HCT116 (cell line): Measurements from ENCODE around the gene BRD7. TPM values are rescaled to one million over a fixed set of nuclear protein-coding genes. Genes with fewer than 3 reads are reported as not detected.

Experiments
- ATAC-seq: fragments of 200-7000 bp; cut with Tn5 transposase; 2 replicates; pipeline ENCODE4 v1.9.1; 2020; ENCODE audit warnings: mild to moderate bottlenecking, moderate library complexity
- BruUV-seq: library from RNA; stranded (reverse); fragments of 400-500 nt; replicated peaks from 2 replicates; lab custom pipeline; 2021; lab: Mats Ljungman, UMichigan
- CTCF ChIA-PET: fragments of 300-600 bp; sonication (Branson Sonifier 250); formaldehyde crosslinking; loops from one replicate; lab custom pipeline; 2021; ENCODE audit warnings: antibody characterized with exemption; lab: Charles Lee
- POLR2A ChIA-PET: fragments of 300-600, 350-600 bp; sonication (Branson Sonifier 250); formaldehyde crosslinking; loops from one replicate; lab custom pipeline; 2021; ENCODE audit warnings: antibody characterized with exemption; lab: Charles Lee
- RAD21 ChIA-PET, 2 experiments: fragments of 300-600 bp; sonication (Branson Sonifier 250); formaldehyde crosslinking; loops; one replicate each; lab custom pipeline; 2023; ENCODE audit warnings: low total read pairs in 2 of 2; ENCODE audit not compliant: uncharacterized antibody in 2 of 2, unreplicated experiment in 2 of 2, low non-redundant PET in 1 of 2; lab: Charles Lee
- DNase-seq: peaks from one replicate; pipeline ENCODE4 v3.0.0-alpha.2; 2010; ENCODE audit warnings: low read depth, low spot score
- H2AFZ ChIP-seq: fragments of 200-600 bp; shearing (Covaris generic), sonication (generic); 2 replicates; pipeline ENCODE4 v1.6.1; 2017; ENCODE audit warnings: low read depth, mixed run types, mixed read lengths, antibody characterized with exemption, low read length; ENCODE audit not compliant: poor library complexity, severe bottlenecking
- H3K27ac ChIP-seq: 2 replicates; pipeline ENCODE4 v1.5.1; 2012; ENCODE audit warnings: low read depth, low read length
- H3K27me3 ChIP-seq: fragments of 200-600 bp; sonication (generic); 2 replicates; pipeline ENCODE4 v1.6.1; 2016; ENCODE audit warnings: mixed run types, low read length, mixed read lengths; ENCODE audit not compliant: insufficient read depth
- H3K36me3 ChIP-seq, 2 experiments: fragments of 200-500 bp in 1 of 2; fragments of 200-600 bp in 1 of 2; sonication (Bioruptor generic) in 1 of 2; sonication (generic) in 1 of 2; 2 replicates each; pipeline versions ENCODE4 v1.5.1 to v1.6.1; 2014 to 2016; ENCODE audit warnings: low read length in 2 of 2, inconsistent platforms in 1 of 2, mixed read lengths in 1 of 2, mixed run types in 1 of 2; ENCODE audit not compliant: insufficient read depth in 2 of 2, control insufficient read depth in 1 of 2
- H3K4me1 ChIP-seq, 2 experiments: fragments of 200-600 bp in 1 of 2; sonication (generic) in 1 of 2; 2 replicates each; pipeline versions ENCODE4 v1.5.1 to v1.6.1; 2012 to 2017; ENCODE audit warnings: low read length in 2 of 2, inconsistent platforms in 1 of 2, mild to moderate bottlenecking in 1 of 2, mixed read lengths in 1 of 2, mixed run types in 1 of 2, moderate library complexity in 1 of 2; ENCODE audit not compliant: insufficient read depth in 2 of 2, control insufficient read depth in 1 of 2
- H3K4me2 ChIP-seq: fragments of 200-600 bp; sonication (generic); 2 replicates; pipeline ENCODE4 v1.6.1; 2017; ENCODE audit warnings: mixed run types, low read length, mixed read lengths
- H3K4me3 ChIP-seq, 2 experiments: fragments of 200-600 bp in 1 of 2; sonication (generic) in 1 of 2; replicated peaks in 1 of 2; 2 replicates each; pipeline ENCODE4 v1.5.1; 2011 to 2016; ENCODE audit warnings: low read length in 2 of 2, control low read depth in 1 of 2, low read depth in 1 of 2, mild to moderate bottlenecking in 1 of 2, mixed read lengths in 1 of 2, mixed run types in 1 of 2
- H3K79me2 ChIP-seq: fragments of 200-600 bp; sonication (generic); 2 replicates; pipeline ENCODE4 v1.6.1; 2017; ENCODE audit warnings: mild to moderate bottlenecking, mixed run types, low read length, moderate library complexity, mixed read lengths; ENCODE audit not compliant: insufficient read depth
- H3K9ac ChIP-seq: fragments of 200-600 bp; sonication (generic); 2 replicates; pipeline ENCODE4 v1.6.1; 2016; ENCODE audit warnings: low read length, mixed read lengths
- H3K9me2 ChIP-seq: fragments of 200-600 bp; sonication (generic), shearing (Covaris generic); 2 replicates; pipeline ENCODE4 v1.6.1; 2017; ENCODE audit warnings: mixed run types, mild to moderate bottlenecking, moderate library complexity; ENCODE audit not compliant: insufficient read depth
- H3K9me3 ChIP-seq, 2 experiments: fragments of 200-500 bp in 1 of 2; fragments of 200-600 bp in 1 of 2; sonication (Bioruptor generic) in 1 of 2; sonication (generic) in 1 of 2; 2 replicates each; pipeline ENCODE4 v1.6.1; 2014 to 2017; ENCODE audit warnings: low read length in 2 of 2, mixed read lengths in 2 of 2, inconsistent platforms in 1 of 2, low read depth in 1 of 2, mild to moderate bottlenecking in 1 of 2, mixed run types in 1 of 2, moderate library complexity in 1 of 2; ENCODE audit not compliant: control insufficient read depth in 1 of 2, insufficient read depth in 1 of 2
- H4K20me1 ChIP-seq: fragments of 200-600 bp; sonication (generic), shearing (Covaris generic); 2 replicates; pipeline ENCODE4 v1.6.1; 2017; ENCODE audit warnings: mixed run types, mild to moderate bottlenecking, moderate library complexity; ENCODE audit not compliant: insufficient read depth
- CBX3 ChIP-seq: IDR thresholded peaks from 2 replicates; pipeline ENCODE4 v1.6.1; 2012; ENCODE audit warnings: low read depth
- EGR1 ChIP-seq: IDR thresholded peaks from 2 replicates; pipeline ENCODE4 v1.6.1; 2012; ENCODE audit warnings: low read depth
- EZH2 ChIP-seq: fragments of 200-600 bp; sonication (generic); IDR thresholded peaks from 2 replicates; pipeline ENCODE4 v1.6.1; 2017; ENCODE audit warnings: antibody characterized with exemption, mixed run types
- POLR2A ChIP-seq: IDR thresholded peaks from 2 replicates; pipeline ENCODE4 v1.7.0; 2011; ENCODE audit warnings: borderline replicate concordance; ENCODE audit not compliant: insufficient read depth, insufficient read length; ENCODE audit errors: extremely low read depth
- POLR2AphosphoS5 ChIP-seq: IDR thresholded peaks from 2 replicates; pipeline ENCODE4 v1.6.1; 2011; ENCODE audit warnings: mild to moderate bottlenecking, low read depth, low read length, moderate library complexity
- SRF ChIP-seq: IDR thresholded peaks from 2 replicates; pipeline ENCODE4 v1.6.1; 2012; ENCODE audit warnings: low read depth
- YY1 ChIP-seq: IDR thresholded peaks from 2 replicates; pipeline ENCODE4 v1.6.1; 2011; ENCODE audit warnings: low read length, low read depth, moderate library complexity, mild to moderate bottlenecking; ENCODE audit not compliant: insufficient replicate concordance; ENCODE audit errors: extremely low read depth
- ZFX ChIP-seq: fragments of 450-650 bp; IDR thresholded peaks from 2 replicates; pipeline ENCODE4 v1.6.1; 2017
- intact Hi-C: fragments of 100-400 bp; cut with micrococcal nuclease; formaldehyde crosslinking; loops from 2 replicates; pipeline ENCODE4 v1.10.0; 2022
- total RNA-seq: library from RNA; stranded (reverse); gene quantifications from one replicate; pipeline ENCODE4 v1.2.1, GENCODE V29; 2021; ENCODE audit not compliant: unreplicated experiment
- TF ChIP-seq, protein P1 (sequence below): IDR thresholded peaks from 2 replicates; pipeline ENCODE4 v1.6.1; 2012
- TF ChIP-seq, protein P2 (sequence below): IDR thresholded peaks from 2 replicates; pipeline ENCODE4 v1.6.1; 2012
- TF ChIP-seq, protein P3 (sequence below): IDR thresholded peaks from 2 replicates; pipeline ENCODE4 v1.6.1; 2011; ENCODE audit warnings: mild to moderate bottlenecking, low read length, moderate library complexity; ENCODE audit not compliant: insufficient replicate concordance; ENCODE audit errors: extremely low read depth
- TF ChIP-seq, protein P4 (sequence below), 3 experiments: fragments of 200-600 bp in 1 of 3; sonication (generic) in 1 of 3; IDR thresholded peaks in 2 of 3; conservative IDR thresholded peaks in 1 of 3; 2 replicates each; pipeline ENCODE4 v1.5.1; 2012 to 2017; ENCODE audit warnings: low read depth in 2 of 3, low read length in 2 of 3, antibody characterized with exemption in 1 of 3, borderline replicate concordance in 1 of 3, control low read depth in 1 of 3, mild to moderate bottlenecking in 1 of 3, mixed read lengths in 1 of 3, mixed run types in 1 of 3, moderate library complexity in 1 of 3; ENCODE audit not compliant: insufficient read depth in 1 of 3

Gene BRD7
- total RNA-seq, 1 experiment from 2014 or later, result 85.4 TPM

DNA sequence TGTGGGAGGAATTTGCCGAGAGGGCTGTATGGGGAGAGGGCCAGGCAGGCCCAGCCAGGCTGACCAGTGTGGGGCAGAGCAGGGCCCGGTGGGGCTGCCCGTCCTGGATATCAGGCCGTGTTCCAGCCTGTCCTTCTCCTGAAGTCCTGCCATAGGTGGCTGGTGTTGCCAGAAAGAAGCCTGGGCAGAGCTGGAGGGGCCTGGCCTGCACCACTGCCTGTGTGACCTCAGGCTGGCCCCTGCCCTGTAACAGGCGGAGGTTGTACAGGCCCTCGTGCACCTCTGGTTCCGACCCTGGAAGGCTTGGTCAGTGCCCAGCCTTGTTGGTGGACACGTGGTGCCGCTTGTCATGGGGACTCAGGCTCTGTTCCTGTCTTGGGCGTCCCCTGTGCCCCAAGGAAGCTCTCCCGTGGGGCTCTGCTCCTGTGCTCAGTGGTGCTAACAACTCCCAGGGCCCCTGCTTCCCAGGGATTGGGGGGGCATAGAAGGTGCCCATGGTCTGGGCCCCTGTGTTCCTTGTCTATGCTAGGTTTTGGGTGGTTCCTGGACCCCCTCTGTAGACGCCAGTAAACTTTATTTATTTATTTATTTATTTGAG lies 69.2 kb downstream of the BRD7 start:
- TF ChIP-seq, protein P1, sequence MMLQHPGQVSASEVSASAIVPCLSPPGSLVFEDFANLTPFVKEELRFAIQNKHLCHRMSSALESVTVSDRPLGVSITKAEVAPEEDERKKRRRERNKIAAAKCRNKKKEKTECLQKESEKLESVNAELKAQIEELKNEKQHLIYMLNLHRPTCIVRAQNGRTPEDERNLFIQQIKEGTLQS, result no peak
- TF ChIP-seq CBX3 (no peak), ZFX (no peak)
- TF ChIP-seq, protein P2, sequence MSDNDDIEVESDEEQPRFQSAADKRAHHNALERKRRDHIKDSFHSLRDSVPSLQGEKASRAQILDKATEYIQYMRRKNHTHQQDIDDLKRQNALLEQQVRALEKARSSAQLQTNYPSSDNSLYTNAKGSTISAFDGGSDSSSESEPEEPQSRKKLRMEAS, result no peak
- Histone ChIP-seq H2AFZ (no peak overlapping the region), H3K27ac (no peak overlapping the region), H3K9ac (no peak overlapping the region), H3K4me3 (no peak overlapping the region), H3K9me2 (no peaks in the 10 kb centered on the region), H3K4me1 (no peaks in the 10 kb centered on the region), H3K36me3 (no peaks in the 10 kb centered on the region), H3K27me3 (no peaks in the 10 kb centered on the region), H3K4me2 (no peak overlapping the region), H3K79me2 (no peaks in the 10 kb centered on the region), H3K9me3 (no peaks in the 10 kb centered on the region), H4K20me1 (no peaks in the 10 kb centered on the region)
- ChIA-PET RAD21 (no interaction called here), POLR2A (no interaction called here), CTCF (no interaction called here)
- DNase-seq, result no peak
- intact Hi-C loops, result no loop called here
- BruUV-seq, result no TSS peak
- no peak for ATAC-seq

DNA sequence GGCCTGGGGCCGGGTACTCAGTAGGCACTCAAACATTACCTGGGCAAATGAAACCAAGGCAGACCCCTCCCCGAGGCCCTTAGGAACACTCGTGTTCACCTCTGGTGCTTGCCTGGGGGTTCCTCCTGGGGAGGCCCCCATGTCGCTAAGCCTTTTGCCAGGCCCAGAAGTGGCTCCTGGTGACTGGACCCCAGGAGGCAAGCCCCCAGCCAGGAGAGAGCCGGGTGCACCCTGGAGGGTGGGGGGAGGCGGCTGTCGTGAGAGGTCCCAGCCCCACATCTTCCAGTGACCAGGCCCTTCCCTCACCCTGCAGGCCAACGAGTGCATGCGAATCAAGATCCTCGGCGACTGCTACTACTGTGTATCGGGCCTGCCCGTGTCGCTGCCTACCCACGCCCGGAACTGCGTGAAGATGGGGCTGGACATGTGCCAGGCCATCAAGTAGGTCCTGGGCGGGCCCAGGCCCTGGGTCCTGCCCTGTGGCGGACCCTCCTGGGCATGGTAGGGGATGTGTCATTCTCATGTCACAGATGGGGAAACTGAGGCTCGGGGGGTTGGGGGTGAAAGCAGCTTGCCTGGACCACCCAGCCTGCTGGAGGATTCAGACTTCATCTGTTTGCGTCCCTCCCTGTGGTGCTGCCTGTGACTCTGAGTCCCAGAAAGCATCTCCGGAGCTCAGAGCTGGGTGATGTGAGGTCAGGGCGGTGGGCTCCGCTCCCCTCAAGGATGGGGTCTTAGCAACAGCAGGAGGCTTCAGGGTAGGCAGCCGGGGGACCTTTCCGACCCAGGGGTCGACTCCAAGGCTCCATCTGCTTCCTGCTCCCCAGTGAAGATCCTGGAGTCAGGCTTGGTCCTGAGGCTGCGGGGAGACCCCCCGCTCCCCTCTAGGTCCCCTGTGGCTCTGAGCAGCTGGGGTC lies 69.9 kb downstream of the BRD7 start:
- ChIA-PET CTCF (no interaction called here), POLR2A (no interaction called here), RAD21 (no interaction called here)
- no peaks in the 10 kb centered on the region for H3K4me1 ChIP-seq
- no peaks in the 10 kb centered on the region for H3K9me2 ChIP-seq
- intact Hi-C loops, result no loop called here
- DNase-seq (no peak), ATAC-seq (no peak)
- no peaks in the 10 kb centered on the region for H3K36me3 ChIP-seq
- no peaks in the 10 kb centered on the region for H3K27me3 ChIP-seq
- H3K4me3 ChIP-seq, result no peak overlapping the region
- H3K9me3 ChIP-seq, result no peaks in the 10 kb centered on the region
- no peak overlapping the region for H3K27ac ChIP-seq
- H3K9ac ChIP-seq, result no peak overlapping the region
- no peak overlapping the region for H2AFZ ChIP-seq
- H4K20me1 ChIP-seq, result no peaks in the 10 kb centered on the region
- no TSS peak for BruUV-seq
- H3K79me2 ChIP-seq, result no peaks in the 10 kb centered on the region
- H3K4me2 ChIP-seq, result no peak overlapping the region
- TF ChIP-seq EZH2 (no peak), ZFX (no peak), POLR2A (no peak), POLR2AphosphoS5 (no peak), EGR1 (no peak), CBX3 (no peak), SRF (no peak), YY1 (no peak)
- TF ChIP-seq, protein P3, sequence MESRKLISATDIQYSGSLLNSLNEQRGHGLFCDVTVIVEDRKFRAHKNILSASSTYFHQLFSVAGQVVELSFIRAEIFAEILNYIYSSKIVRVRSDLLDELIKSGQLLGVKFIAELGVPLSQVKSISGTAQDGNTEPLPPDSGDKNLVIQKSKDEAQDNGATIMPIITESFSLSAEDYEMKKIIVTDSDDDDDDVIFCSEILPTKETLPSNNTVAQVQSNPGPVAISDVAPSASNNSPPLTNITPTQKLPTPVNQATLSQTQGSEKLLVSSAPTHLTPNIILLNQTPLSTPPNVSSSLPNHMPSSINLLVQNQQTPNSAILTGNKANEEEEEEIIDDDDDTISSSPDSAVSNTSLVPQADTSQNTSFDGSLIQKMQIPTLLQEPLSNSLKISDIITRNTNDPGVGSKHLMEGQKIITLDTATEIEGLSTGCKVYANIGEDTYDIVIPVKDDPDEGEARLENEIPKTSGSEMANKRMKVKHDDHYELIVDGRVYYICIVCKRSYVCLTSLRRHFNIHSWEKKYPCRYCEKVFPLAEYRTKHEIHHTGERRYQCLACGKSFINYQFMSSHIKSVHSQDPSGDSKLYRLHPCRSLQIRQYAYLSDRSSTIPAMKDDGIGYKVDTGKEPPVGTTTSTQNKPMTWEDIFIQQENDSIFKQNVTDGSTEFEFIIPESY, result no peak
- TF ChIP-seq, protein P4, sequence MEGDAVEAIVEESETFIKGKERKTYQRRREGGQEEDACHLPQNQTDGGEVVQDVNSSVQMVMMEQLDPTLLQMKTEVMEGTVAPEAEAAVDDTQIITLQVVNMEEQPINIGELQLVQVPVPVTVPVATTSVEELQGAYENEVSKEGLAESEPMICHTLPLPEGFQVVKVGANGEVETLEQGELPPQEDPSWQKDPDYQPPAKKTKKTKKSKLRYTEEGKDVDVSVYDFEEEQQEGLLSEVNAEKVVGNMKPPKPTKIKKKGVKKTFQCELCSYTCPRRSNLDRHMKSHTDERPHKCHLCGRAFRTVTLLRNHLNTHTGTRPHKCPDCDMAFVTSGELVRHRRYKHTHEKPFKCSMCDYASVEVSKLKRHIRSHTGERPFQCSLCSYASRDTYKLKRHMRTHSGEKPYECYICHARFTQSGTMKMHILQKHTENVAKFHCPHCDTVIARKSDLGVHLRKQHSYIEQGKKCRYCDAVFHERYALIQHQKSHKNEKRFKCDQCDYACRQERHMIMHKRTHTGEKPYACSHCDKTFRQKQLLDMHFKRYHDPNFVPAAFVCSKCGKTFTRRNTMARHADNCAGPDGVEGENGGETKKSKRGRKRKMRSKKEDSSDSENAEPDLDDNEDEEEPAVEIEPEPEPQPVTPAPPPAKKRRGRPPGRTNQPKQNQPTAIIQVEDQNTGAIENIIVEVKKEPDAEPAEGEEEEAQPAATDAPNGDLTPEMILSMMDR (IDR thresholded peaks at IDR 0.05 in 2 of 3, conservative IDR thresholded peaks at IDR 0.05 in 1 of 3; ENCODE audit: borderline replicate concordance in 1 of 3, insufficient read depth in 1 of 3, low read depth in 2 of 3, low read length in 2 of 3), result no peak
